Stimulated activated CD4-positive, alpha-beta T cell treated with anti-CD3 and anti-CD28 coated beads, Interleukin-2, amount 100 ng/mL, for 48 hours (primary cell): Measurements from ENCODE around the gene ARID5B.

ENCODE experiments used
- DNase-seq, 2 donors: peaks; one replicate each; pipeline ENCODE4 v3.0.0-alpha.2; 2020

ARID5B gene

GRCh38 chr10:62109587-62110293 lies 208.2 kb downstream of the ARID5B start:
- no peak for DNase-seq

GRCh38 chr10:62112300-62112699 lies 210.8 kb downstream of the ARID5B start:
- DNase-seq: no peak

GRCh38 chr10:62112963-62113362 lies 211.5 kb downstream of the ARID5B start:
- DNase-seq: no peak

- DNase-seq: no peak
Measured at GRCh38 chr10:62113680-62114079, 212.2 kb downstream of the ARID5B start.

GRCh38 chr10:62115321-62115720 lies 213.8 kb downstream of the ARID5B start:
- no peak for DNase-seq

- DNase-seq: no peak
Measured at GRCh38 chr10:62115842-62116241, 214.3 kb downstream of the ARID5B start.

GRCh38 chr10:62116896-62117295 lies 215.4 kb downstream of the ARID5B start:
- no peak for DNase-seq

GRCh38 chr10:62121187-62121530 lies 219.7 kb downstream of the ARID5B start:
- DNase-seq: no peak

GRCh38 chr10:62127975-62128374 lies 226.5 kb downstream of the ARID5B start:
- DNase-seq: no peak

- no peak for DNase-seq
Measured at GRCh38 chr10:62130948-62131347, 229.4 kb downstream of the ARID5B start.

- DNase-seq: no peak
Measured at GRCh38 chr10:62131724-62132123, 230.2 kb downstream of the ARID5B start.

- no peak for DNase-seq
Measured at GRCh38 chr10:62133618-62134017, 232.1 kb downstream of the ARID5B start.

GRCh38 chr10:62136931-62137330 lies 235.4 kb downstream of the ARID5B start:
- no peak for DNase-seq
